Keratinocyte (primary cell): ENCODE measurements around the gene SIGLEC14. TPM values are rescaled to one million over a fixed set of nuclear protein-coding genes. Genes with fewer than 3 reads are reported as not detected.

Experiments
- DNase-seq: peaks from one replicate; pipeline ENCODE4 v3.0.0-alpha.2; 2011; ENCODE audit warnings: low read depth, missing footprints, low spot score
- FAIRE-seq: peaks from 2 replicates; lab custom pipeline; 2011; peaks lifted over from hg19 to GRCh38; lab: Jason Lieb, UNC
- H2AFZ ChIP-seq: 2 replicates; pipeline ENCODE4 v1.6.0; 2012; ENCODE audit warnings: low read length, control low read depth, inconsistent platforms; ENCODE audit not compliant: control insufficient read depth
- H3K27ac ChIP-seq: 2 replicates; pipeline ENCODE4 v1.5.1; 2011; ENCODE audit warnings: low read length; ENCODE audit not compliant: control insufficient read depth, insufficient read depth
- H3K27me3 ChIP-seq: 3 replicates; pipeline ENCODE4 v1.6.0; 2011; ENCODE audit warnings: low read length; ENCODE audit not compliant: control insufficient read depth, insufficient read depth; ENCODE audit errors: extremely low read depth
- H3K36me3 ChIP-seq, 2 experiments: 2 replicates in 1 of 2; 3 replicates in 1 of 2; pipeline ENCODE4 v1.5.1; 2011; ENCODE audit warnings: low read length in 2 of 2, mild to moderate bottlenecking in 1 of 2; ENCODE audit not compliant: control insufficient read depth in 2 of 2, insufficient read depth in 2 of 2; ENCODE audit errors: extremely low read depth in 1 of 2
- H3K4me1 ChIP-seq: 3 replicates; pipeline ENCODE4 v1.5.1; 2011; ENCODE audit warnings: low read length; ENCODE audit not compliant: control insufficient read depth, insufficient read depth; ENCODE audit errors: extremely low read depth
- H3K4me2 ChIP-seq: 3 replicates; pipeline ENCODE4 v1.6.0; 2011; ENCODE audit warnings: low read depth, low read length; ENCODE audit not compliant: control insufficient read depth, insufficient read depth; ENCODE audit errors: extremely low read depth
- H3K4me3 ChIP-seq, 3 experiments: fragments of 200-600 bp in 1 of 3; sonication (generic) in 1 of 3; 2 replicates in 2 of 3; 3 replicates in 1 of 3; pipeline ENCODE4 v1.5.1; 2011 to 2016; ENCODE audit warnings: low read length in 3 of 3, mild to moderate bottlenecking in 3 of 3, control low read depth in 2 of 3, inconsistent platforms in 1 of 3, low read depth in 1 of 3, mixed read lengths in 1 of 3, mixed run types in 1 of 3, moderate library complexity in 1 of 3; ENCODE audit not compliant: control insufficient read depth in 2 of 3, insufficient read depth in 2 of 3; ENCODE audit errors: extremely low read depth in 1 of 3
- H3K79me2 ChIP-seq: 2 replicates; pipeline ENCODE4 v1.6.0; 2012; ENCODE audit warnings: low read length; ENCODE audit not compliant: control insufficient read depth, insufficient read depth
- H3K9ac ChIP-seq: 3 replicates; pipeline ENCODE4 v1.6.0; 2011; ENCODE audit warnings: low read length; ENCODE audit not compliant: control insufficient read depth, insufficient read depth; ENCODE audit errors: extremely low read depth
- H3K9me1 ChIP-seq: 3 replicates; pipeline ENCODE4 v1.6.0; 2011; ENCODE audit warnings: low read length; ENCODE audit not compliant: control insufficient read depth, insufficient read depth; ENCODE audit errors: extremely low read depth
- H3K9me3 ChIP-seq: 2 replicates; pipeline ENCODE4 v1.5.1; 2012; ENCODE audit warnings: low read depth, low read length; ENCODE audit not compliant: control insufficient read depth
- H4K20me1 ChIP-seq: 3 replicates; pipeline ENCODE4 v1.6.0; 2011; ENCODE audit warnings: low read length; ENCODE audit not compliant: control insufficient read depth, insufficient read depth; ENCODE audit errors: extremely low read depth
- EZH2 ChIP-seq: IDR thresholded peaks from one replicate; pipeline ENCODE4 v1.6.1; 2012; ENCODE audit warnings: inconsistent platforms, mild to moderate bottlenecking, low read length, moderate library complexity
- dilution Hi-C: fragments of 300-500 bp; cut with MboI; formaldehyde crosslinking; loops from one replicate; pipeline ENCODE4 v1.7.0; 2020; ENCODE audit warnings: low sequenced_read_pairs; ENCODE audit not compliant: extremely low pct_ligation_motif_present
- polyA plus RNA-seq, 5 experiments: library from polyadenylated mRNA; depleted of rRNA in 3 of 5; stranded (reverse) in 3 of 5; stranded (forward) in 1 of 5; unstranded in 1 of 5; fragments of >200 nt; gene quantifications; 1 replicate in 1 of 5; 2 replicates in 3 of 5; 3 replicates in 1 of 5; pipeline versions ENCODE4 v1.2.1 to v1.2.3, GENCODE V29; 2011 to 2012; ENCODE audit warnings: missing spikeins in 2 of 5, low read depth in 1 of 5, low replicate concordance in 1 of 5
- TF ChIP-seq, protein P1 (sequence below), 3 experiments: IDR thresholded peaks in 1 of 3; conservative IDR thresholded peaks in 1 of 3; optimal IDR thresholded peaks in 1 of 3; 2 replicates in 2 of 3; 3 replicates in 1 of 3; pipeline versions ENCODE3 to v1.5.1; 2011; ENCODE audit warnings: low read length in 3 of 3, mild to moderate bottlenecking in 3 of 3, moderate library complexity in 2 of 3, control low read depth in 1 of 3, inconsistent platforms in 1 of 3; ENCODE audit not compliant: insufficient read depth in 2 of 3; ENCODE audit errors: extremely low read depth in 1 of 3

SIGLEC14 gene
- polyA plus RNA-seq, 1 donor (not counting 4 experiments of a cell fraction or from before 2014, with no cell fraction given): not detected

GRCh38 chr19:51598159-51598915 is 48.3 kb downstream of the SIGLEC14 start:
- FAIRE-seq (no peak), DNase-seq (no peak)
- Histone ChIP-seq H4K20me1 (no peaks in the 10 kb centered on the region), H3K4me3 (no peak overlapping the region), H2AFZ (no peak overlapping the region), H3K9ac (no peak overlapping the region), H3K36me3 (no peaks in the 10 kb centered on the region), H3K4me2 (no peak overlapping the region), H3K4me1 (peaks cover 9% of the 10 kb centered on the region), H3K27me3 (peaks cover 7% of the 10 kb centered on the region), H3K9me1 (no peaks in the 10 kb centered on the region), H3K27ac (no peak overlapping the region), H3K9me3 (no peaks in the 10 kb centered on the region), H3K79me2 (no peaks in the 10 kb centered on the region)
- TF ChIP-seq, protein P1, sequence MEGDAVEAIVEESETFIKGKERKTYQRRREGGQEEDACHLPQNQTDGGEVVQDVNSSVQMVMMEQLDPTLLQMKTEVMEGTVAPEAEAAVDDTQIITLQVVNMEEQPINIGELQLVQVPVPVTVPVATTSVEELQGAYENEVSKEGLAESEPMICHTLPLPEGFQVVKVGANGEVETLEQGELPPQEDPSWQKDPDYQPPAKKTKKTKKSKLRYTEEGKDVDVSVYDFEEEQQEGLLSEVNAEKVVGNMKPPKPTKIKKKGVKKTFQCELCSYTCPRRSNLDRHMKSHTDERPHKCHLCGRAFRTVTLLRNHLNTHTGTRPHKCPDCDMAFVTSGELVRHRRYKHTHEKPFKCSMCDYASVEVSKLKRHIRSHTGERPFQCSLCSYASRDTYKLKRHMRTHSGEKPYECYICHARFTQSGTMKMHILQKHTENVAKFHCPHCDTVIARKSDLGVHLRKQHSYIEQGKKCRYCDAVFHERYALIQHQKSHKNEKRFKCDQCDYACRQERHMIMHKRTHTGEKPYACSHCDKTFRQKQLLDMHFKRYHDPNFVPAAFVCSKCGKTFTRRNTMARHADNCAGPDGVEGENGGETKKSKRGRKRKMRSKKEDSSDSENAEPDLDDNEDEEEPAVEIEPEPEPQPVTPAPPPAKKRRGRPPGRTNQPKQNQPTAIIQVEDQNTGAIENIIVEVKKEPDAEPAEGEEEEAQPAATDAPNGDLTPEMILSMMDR (optimal IDR thresholded peaks at IDR 0.05 in 1 of 3, IDR thresholded peaks at IDR 0.05 in 1 of 3, conservative IDR thresholded peaks at IDR 0.05 in 1 of 3; ENCODE audit: extremely low read depth in 1 of 3, insufficient read depth in 2 of 3, low read length in 3 of 3): no peak
- no peak for TF ChIP-seq EZH2
- dilution Hi-C loops: no loop called here

DNA sequence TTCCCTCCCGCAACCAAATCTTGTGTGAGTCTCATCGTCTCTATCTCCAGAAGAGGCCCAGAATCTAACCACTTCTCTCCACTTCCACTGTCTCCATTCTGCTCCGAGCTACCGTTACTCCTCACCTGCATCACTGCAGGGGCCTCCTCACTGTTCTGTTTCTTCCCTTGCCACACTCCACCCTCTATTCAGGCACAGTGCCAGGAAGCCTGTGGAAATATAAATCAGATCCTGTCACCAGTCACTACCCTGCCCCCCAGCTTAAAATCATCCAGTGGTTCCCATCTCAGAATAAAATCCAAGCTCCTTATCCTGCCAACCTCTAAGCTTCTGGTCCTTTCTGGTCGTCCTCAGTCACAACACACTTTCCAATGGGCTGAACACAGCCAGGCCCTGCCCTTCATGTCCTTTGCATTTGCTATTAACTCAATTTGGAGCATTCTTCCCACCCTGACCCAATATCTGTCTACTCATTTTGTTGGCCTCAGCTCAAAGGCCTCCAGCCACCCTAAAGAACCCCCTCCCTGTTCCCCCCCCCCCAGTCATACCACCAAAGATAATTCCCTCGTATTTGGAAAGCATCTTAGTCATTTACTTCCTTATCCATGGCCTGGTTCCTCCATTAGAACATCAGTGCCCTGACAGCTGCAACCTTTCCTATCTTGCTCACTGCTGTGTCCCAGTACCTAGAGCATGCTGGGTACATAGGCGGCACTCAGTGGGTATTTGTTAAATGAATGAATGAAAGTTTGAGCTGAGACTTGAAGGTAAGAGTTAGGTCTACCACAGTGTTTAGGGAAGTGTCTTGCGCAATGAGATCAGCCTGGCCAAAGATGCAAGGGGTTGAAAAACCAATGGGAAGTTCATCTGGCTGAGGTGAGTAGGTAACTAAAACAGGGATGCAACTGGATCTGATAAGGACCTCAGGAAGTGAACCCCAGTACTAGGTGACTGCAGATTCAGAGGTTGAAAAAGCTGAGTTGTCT is 51.1 kb downstream of the SIGLEC14 start:
- Histone ChIP-seq H4K20me1 (no peaks in the 10 kb centered on the region), H2AFZ (peak overlapping the region; percentile 99), H3K9ac (no peak overlapping the region), H3K4me1 (peaks cover 10% of the 10 kb centered on the region), H3K4me3 (peak overlapping the region; percentile 51 to 71 (median 70)), H3K27ac (no peak overlapping the region), H3K4me2 (peak overlapping the region; percentile 75), H3K27me3 (peaks cover under 1% of the 10 kb centered on the region), H3K36me3 (no peaks in the 10 kb centered on the region), H3K9me3 (no peaks in the 10 kb centered on the region), H3K79me2 (no peaks in the 10 kb centered on the region), H3K9me1 (no peaks in the 10 kb centered on the region)
- dilution Hi-C loops: no loop called here
- TF ChIP-seq, protein P1 (optimal IDR thresholded peaks at IDR 0.05 in 1 of 3, IDR thresholded peaks at IDR 0.05 in 1 of 3, conservative IDR thresholded peaks at IDR 0.05 in 1 of 3; ENCODE audit: extremely low read depth in 1 of 3, insufficient read depth in 2 of 3, low read length in 3 of 3): no peak
- no peak for TF ChIP-seq EZH2
- FAIRE-seq: no peak
- no peak for DNase-seq
